ENCODE data around the gene KCNQ1.
"Not testable (repeated sequence)": the region's sequence is repeated elsewhere in the genome, so short reads cannot be mapped to it uniquely, and the experiment has no call there.

KCNQ1 gene

GRCh38 chr11:2631161-2631560, 186.4 kb downstream of the KCNQ1 start:
- no peak for DNase-seq

GRCh38 chr11:2639763-2640162, 195.0 kb downstream of the KCNQ1 start:
- DNase-seq, result not testable (repeated sequence)

- no peak for DNase-seq
Observed at GRCh38 chr11:2641623-2642022, 196.8 kb downstream of the KCNQ1 start.

GRCh38 chr11:2643746-2644145, 198.9 kb downstream of the KCNQ1 start:
- DNase-seq, result no peak

- no peak for DNase-seq
Observed at GRCh38 chr11:2644844-2645778, 200.3 kb downstream of the KCNQ1 start.

- DNase-seq, result no peak
Observed at GRCh38 chr11:2645779-2646118, 200.9 kb downstream of the KCNQ1 start.

GRCh38 chr11:2647167-2647566, 202.4 kb downstream of the KCNQ1 start:
- no peak for DNase-seq

GRCh38 chr11:2647953-2648352, 203.1 kb downstream of the KCNQ1 start:
- DNase-seq, result no peak

GRCh38 chr11:2649400-2649799, 204.6 kb downstream of the KCNQ1 start:
- no peak for DNase-seq

GRCh38 chr11:2649848-2650247, 205.0 kb downstream of the KCNQ1 start:
- DNase-seq, result no peak

GRCh38 chr11:2650343-2650867, 205.6 kb downstream of the KCNQ1 start:
- DNase-seq, result no peak

GRCh38 chr11:2651054-2651617, 206.3 kb downstream of the KCNQ1 start:
- DNase-seq, result no peak

- DNase-seq, result no peak
Observed at GRCh38 chr11:2651826-2652271, 207.0 kb downstream of the KCNQ1 start.

GRCh38 chr11:2652333-2653197, 207.8 kb downstream of the KCNQ1 start:
- DNase-seq, result no peak

- DNase-seq, result no peak
Observed at GRCh38 chr11:2653198-2653551, 208.4 kb downstream of the KCNQ1 start.

GRCh38 chr11:2653930-2654739, 209.3 kb downstream of the KCNQ1 start:
- no peak for DNase-seq

- DNase-seq, result no peak
Observed at GRCh38 chr11:2655016-2655719, 210.4 kb downstream of the KCNQ1 start.

GRCh38 chr11:2655834-2656622, 211.2 kb downstream of the KCNQ1 start:
- DNase-seq, result no peak

- DNase-seq, result no peak
Observed at GRCh38 chr11:2656859-2657258, 212.1 kb downstream of the KCNQ1 start.

- no peak for DNase-seq
Observed at GRCh38 chr11:2657697-2658284, 213.0 kb downstream of the KCNQ1 start.

Data from NCI-H187 (cell line).